Activated CD8-positive, alpha-beta memory T cell treated with anti-CD3 and anti-CD28 coated beads for 48 hours (primary cell): Measurements from ENCODE around the gene MYRFL.

ENCODE experiments used
- DNase-seq, 3 experiments: peaks; one replicate each; pipeline ENCODE4 v3.0.0-alpha.2; 2020; ENCODE audit warnings: low read depth in 2 of 3, low spot score in 2 of 3

Gene MYRFL

DNA sequence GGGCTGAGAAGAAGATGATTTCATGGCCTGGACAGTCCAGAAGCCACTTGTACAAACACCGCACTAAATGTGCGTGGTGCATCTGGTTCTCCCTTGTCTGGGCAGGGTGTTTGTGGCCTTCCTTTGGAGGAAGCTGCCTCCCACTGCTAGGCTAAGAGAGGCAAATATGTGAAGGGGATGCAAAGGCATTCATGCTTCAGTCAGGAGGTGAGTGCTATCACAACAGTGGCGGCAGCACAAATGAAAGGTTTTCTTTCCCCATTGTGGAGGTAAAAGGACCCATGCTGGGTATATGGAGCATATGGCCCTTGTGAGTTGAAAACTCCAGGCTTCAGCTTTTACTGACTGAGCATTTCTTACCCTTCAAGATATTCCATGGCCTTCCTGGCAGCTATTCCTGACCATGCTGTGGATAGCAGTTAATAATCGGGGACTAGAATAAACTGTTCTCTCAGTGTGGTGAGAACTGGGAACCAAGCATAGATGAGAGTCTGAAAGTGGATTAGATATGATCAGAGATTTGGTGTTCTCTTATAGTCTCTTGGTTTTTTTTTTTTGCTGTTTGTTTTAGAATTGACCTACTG, 69.9 kb downstream of the MYRFL start:
- DNase-seq, result no peak

DNA sequence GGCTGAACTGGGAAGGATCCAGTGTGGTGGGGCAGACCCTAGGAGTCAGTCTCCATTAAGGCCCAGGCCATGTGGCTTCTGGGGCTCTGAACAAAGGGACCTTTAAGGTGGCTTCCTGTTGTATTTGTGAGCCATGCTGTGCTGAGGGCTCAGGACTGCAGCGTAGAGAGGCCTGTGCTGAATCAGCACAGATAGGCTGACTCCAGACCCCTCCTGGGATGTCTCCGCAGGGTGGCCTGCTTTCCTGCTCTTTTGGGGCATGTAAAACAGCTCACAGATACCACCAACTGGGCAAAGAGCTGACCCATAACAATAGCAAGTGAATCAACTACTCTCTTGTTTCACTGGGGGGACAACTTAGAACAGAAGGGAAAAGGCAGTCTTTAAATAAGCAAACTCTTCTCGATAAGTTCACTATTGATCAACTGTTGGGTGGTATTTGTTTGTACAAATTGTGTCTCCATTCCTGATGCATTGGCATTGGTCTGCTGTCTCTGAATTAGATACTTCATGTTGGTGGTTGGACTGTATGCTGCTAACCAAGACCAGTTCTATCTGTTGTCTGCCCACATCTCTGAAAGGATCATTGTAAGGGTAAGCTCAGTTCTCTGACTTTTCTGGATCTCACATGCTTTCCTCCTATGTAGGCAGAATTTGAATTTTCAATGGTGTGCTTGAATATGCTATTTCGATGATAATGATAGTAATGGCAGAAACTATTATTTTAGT, 71.8 kb downstream of the MYRFL start:
- DNase-seq, result no peak

DNA sequence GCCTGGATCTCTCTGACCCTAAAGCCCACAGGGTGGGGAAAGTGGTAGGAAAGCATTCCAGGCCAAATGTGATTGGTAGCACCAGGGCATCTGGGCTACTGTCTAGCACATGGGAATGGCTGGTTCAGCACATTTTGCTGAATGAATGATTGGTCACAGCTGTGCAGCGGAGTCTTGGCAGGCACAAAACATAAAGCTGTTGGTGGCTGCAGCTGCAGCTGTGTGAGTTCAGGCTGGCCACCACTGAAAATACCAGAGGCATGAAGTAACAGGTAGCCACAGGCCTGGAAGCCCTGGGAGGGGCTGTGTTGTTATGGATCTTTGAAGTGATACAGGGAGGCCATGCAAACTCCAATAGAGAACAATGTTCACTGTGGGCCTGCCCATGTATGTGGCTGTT, 72.7 kb downstream of the MYRFL start:
- no peak for DNase-seq

DNA sequence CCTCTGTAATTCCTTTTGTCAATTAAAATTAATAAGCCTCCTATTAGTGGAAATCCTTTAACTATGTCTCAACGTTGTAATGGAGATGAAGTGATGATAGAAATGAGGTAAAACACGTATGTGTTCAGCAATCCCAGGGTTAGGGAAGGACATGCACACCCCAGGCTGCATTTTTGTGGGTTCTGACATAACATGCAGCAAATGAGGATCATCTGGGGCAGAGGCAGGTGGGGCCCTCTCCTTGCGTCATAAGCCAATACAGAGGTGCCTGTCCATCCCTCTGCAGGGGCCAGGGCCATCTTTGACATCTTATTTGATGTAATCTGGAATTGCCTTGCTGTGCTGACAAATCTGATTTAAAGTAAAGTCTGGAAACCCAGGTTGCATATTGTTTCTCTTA, 73.2 kb downstream of the MYRFL start:
- DNase-seq, result no peak

DNA sequence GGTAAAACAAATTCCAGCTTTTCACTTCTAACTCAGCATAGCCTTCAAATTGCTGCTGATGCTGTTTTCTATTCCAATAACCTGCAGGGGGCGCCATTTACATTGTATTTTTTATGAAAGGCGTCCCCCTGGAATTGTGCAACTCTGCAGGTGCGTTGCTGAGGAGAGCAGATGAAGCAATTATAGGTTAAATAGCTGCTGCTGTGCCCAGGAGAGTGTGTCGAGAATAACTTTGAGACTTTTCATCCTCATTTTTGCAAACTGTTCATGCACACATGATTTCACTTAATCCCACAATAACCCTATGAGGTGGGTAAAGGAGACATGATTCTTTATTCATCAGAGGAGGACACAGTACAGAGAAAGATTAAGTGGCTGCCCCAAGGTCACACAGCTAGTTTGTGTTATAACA, 75.7 kb downstream of the MYRFL start:
- peak in 2 of 3 experiments; percentile 44 to 58 for DNase-seq

DNA sequence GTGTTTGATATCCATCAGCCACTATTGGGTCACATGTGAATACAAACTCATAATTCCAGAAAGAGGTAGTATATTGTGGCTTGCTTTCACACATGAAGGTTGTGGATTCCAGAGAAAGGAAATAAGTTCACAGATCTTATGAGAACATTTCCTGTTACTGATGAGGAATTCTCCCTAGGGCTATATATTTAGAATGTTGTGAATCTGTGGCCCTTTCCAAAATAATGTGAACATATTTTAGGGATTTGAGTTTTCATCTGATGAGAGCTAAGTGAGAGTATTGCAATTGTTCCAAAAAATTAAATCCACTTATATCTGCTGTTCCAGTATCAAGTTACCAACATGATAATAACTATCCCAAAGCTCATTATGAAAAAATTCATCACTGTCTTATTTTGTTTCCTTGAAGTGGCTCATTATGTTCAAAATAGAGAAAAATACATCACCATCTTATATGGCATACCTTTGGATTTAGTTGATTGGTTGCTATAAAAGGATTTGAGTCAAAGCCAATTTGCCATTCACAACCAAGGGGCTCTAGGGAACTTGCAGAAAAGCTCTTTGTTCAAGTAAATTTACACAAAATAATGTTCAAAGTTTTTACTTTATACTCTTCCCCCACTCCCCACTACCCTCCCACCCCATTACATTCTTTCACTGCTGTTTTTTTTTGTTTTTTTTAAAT, 76.3 kb downstream of the MYRFL start:
- no peak for DNase-seq

DNA sequence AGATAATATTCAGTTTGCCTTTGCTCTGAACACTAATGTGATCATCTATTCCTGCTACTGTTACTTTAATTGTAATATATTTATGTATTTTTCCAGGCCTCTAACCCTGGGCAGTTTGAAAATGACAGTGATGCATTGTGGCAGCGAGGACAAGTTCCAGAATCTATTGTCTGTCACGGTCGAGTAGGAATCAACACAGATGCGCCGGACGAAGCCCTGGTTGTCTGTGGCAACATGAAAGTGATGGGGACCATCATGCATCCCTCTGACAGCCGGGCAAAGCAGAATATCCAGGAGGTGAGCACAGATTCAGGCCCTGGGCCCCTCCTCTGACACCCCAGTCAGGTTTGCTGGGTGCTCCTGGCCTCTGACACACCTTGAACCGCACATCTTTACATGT, 78.5 kb downstream of the MYRFL start:
- DNase-seq, result no peak

DNA sequence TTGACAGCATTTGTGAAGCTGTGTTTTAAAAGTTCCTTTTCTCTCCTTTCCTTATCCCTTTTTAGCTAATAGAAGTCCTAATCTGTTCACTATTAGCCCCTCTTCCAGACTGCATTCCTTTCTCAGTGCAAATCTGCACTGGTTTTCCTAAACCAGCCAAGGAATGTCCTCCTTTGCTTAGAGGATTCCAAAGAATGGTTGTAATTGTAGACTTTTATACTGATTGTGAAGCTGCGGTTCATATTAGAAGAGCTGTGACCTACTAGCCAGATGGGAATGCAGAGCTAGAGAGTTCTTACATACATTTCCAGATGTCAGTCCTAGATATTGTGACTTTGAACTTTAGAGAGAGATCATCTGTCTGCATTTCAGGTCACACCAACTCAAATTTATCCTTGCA, 79.8 kb downstream of the MYRFL start:
- DNase-seq, result no peak

DNA sequence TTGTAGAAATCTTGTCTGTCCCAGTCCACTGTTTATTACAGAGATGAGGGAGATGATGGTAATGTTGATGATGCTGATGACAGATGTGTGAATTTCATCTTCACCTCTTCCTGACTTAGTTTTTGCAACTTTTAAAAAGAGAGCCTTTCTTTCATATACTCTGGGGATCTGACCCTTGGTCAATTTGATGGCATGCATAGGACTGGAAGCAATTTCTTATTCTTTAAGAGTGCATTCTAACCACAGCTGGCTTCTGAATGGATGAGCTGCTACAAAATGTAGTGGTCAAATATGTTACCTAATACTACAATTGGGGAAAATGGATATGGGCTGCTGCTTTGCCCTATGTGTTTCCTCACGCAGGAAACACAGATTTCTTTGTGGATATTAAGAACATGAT, 80.8 kb downstream of the MYRFL start:
- DNase-seq, result no peak

DNA sequence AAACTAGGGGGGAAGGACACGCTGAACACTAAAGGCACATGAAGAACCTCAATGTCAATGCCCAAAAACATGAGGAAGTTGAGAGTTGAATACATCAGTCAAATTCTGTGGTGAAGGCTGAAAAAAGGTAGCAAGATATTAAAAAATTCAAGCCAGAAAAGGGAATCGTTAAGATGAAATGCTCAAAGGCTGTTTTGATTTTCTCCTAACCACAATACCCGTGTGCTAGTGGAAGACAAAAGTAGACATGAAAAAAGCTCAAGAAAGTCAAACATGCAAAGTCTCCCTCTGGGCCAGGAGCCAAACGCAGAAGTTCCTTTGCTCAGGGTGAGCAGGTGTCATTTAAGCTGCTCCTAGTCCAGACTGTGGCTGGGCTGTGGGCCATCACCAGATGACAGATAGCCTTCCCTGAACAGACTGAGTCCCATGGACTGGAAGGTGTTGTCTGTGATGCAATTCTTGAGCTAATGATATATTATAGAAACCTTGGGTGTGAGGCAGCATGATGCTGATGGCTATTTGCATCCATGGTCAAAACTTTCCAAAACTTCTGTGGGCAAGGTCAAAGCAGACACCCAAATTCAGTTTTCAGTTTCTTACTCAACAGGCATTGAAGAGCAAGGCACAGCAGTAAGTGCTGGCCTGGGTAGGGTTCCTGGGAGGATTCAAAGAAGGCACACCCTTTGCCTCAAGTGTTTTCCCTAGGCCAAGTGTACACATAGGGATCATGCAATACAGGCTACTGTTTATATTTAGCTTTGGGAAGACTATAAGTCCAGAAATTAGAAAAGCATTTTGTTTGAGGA, 81.6 kb downstream of the MYRFL start:
- no peak for DNase-seq

DNA sequence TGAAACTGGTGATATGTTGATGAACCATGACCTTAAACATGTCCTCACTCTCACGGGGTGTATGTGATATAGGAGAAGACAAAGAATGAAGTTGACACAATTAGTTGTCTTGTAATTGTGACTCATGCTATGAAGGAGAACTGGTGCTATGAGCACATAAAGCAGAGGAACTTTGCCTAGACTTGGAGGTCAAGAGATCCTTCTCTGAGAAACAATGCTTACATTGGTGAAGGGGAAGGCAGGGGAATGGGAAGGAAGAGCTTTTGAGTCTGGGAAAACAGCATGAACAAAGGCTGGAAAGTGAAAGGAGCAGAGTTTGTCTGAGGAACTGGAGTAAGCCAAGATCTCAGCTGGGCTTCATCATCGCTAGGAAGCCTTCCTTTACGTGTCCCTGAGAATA, 83.2 kb downstream of the MYRFL start:
- no peak for DNase-seq

DNA sequence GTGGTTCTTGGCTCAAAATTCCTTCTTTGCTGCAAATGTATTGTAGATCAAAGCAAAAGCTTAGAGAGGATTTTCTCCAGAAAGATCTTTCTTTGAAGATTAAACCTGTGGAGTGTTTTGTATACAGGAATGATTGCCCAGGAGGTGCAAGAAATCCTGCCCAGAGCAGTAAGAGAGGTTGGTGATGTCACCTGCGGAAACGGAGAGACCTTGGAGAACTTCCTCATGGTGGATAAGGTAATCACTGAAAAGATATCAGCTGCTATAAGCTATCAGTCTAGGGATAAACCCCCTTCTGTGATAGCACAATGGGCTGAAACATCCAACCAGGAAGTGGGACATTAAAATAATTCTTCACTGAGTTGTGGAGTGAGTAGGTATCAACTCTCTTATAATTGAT, 85.7 kb downstream of the MYRFL start:
- DNase-seq, result no peak

DNA sequence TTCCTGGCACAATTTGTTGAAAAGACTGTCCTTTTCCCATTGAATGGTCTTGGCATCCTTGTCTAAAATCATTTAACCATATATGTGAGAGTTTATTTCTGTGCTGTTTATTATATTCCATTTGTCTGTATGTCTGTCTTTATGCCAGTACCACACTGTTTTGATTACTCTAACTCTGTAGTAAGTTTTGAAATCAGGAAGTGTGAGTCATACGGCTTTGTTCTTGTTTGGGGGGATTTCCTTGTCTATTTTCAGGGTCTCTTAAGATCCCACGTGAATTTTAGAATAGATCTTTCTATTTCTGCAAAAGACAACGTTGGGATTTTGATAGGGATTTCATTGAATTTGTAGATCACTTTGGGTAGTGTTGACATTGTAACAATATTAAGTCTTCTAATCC, 88.5 kb downstream of the MYRFL start:
- no peak for DNase-seq

DNA sequence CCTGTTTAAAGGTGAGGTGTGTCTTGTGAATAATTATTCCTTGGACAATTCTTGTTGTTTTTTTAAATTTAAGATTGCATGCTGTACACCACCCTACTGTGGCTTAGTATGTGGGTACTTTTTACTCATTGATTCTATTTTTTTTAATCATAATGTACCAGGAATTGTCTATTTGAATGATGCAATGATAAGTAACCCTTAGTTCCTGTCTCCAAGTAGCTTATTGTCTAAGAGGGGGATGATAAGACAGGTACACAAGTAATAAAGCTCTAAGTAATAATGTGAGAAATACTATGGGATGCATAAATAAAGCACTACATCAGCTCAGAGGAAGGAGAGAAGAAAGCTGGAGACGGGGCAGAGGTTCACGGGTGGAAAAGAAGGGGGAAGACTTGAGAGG, 90.9 kb downstream of the MYRFL start:
- DNase-seq, result no peak

DNA sequence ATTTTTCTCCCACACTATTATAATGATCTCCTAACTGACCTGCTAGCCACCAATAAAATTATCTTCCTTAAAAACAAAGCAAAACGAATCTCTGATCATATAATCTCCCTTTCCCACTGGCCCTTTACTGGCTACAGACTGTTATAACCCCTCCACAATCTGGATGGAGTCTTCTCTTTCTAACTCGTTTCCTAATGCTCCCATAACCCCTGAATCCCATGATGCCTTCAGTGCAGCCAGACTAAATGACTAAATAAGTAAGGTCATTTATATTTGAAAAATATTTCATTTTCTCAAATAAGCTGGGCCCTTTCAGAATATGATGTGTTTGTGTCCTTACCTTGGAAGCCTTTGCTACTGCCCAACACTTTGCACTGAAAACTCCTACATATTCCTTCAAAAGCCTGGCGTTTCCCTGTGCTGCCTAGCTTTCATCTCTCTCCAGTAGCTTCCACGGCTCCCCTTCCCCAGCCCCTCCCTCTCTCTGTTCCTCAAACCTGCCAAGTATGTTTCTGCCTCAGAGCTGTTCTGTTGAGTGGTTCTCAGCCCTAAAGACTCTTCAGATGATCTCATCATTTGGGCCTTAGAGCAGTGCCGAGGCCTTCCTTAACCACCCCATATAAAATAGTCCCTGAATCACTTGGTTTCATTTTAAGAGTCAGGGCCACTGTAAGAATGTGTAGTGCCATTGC, 91.7 kb downstream of the MYRFL start:
- no peak for DNase-seq

DNA sequence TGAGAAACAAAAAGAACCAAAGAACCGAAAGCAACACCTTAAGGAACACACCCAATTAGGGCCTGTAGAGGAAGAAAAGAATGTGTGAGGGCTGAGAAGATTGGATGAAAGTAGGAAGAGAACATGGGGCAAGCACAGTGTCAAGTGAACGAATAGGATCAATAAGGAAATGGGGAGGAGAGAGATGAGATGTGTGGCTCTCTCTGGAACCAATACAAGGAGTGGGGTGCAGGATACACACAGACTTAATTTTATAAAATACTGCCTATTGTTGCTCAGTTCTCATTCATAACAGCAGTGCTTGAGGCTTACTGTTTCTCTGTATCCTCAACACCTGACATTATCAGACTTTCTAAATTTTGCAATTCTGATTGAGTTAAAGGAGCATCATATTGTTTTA, 93.3 kb downstream of the MYRFL start:
- no peak for DNase-seq

DNA sequence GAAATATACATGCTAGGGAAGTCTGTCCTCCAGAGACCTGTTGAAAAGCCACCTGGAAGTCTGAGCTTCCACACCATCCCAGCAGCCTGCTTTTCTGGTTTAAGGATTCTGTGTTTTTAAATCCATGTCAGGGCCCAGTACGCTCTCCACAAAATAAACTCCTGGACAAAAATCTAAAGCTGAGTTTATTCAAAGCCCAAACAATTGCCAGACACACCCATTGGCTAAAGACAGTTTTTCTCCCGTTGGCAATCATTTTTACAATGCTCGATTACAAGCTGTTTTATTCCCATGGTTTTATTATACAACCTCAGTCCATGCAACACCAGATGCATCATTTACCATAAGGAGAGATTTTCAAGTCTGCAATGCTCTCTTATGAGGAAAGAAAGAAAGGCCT, 94.5 kb downstream of the MYRFL start:
- no peak for DNase-seq

DNA sequence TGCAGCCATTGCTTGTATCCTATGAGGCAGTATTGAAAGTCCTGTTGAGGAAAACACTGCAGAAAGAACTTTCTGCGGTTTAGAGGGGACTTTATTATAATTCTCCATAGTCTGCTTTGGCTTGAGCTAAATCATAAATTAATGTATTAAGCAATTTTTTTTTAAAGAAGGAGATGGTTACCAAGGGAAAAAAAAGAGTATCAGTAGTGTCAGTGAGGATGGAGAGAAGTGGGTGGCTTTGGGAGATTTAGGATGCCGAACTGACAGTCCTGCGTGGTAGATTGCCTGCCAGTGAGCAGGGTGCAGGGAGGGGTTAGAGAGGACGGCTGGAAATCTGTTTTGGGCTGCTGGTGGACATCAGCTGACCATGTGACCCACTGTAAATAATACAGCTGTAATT, 96.8 kb downstream of the MYRFL start:
- DNase-seq, result no peak

DNA sequence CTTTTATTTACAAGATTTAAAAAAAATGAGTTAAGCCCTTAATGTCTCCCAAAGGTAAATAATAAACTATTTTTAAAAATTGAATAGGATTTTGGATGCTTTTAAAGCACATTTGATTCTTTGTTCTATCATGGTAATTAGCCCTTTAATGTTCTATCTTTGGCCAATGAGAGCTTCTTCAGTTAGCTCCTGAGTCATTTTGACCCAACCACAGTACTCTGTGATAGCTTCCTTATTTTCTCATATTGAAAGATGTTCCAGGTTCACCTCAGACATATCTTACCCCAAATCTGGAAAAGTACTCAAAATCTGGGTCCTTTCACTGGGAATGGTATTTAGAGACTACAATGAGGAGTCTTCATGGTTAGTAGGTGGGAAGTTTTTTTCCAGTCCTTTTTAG, 98.0 kb downstream of the MYRFL start:
- DNase-seq, result no peak

DNA sequence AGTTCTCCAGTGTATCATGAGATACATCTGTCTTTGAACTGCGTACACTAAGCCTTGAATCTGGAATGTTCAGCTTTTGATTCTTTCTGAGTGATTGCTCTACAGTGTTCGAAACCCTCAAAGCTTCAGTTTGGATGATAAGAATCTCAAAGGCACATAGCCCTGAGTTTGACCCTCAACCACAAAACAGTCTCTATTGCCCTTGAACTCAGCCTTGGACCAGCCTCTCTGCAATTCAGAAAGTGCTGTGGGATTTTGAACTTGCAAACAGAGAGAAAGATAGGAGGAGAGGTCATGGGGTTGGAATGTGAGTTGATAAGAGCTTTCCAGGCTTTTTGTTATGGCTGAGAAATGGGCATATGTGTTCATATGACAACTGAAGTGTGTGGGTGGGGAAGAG, 100.3 kb downstream of the MYRFL start:
- no peak for DNase-seq

DNA sequence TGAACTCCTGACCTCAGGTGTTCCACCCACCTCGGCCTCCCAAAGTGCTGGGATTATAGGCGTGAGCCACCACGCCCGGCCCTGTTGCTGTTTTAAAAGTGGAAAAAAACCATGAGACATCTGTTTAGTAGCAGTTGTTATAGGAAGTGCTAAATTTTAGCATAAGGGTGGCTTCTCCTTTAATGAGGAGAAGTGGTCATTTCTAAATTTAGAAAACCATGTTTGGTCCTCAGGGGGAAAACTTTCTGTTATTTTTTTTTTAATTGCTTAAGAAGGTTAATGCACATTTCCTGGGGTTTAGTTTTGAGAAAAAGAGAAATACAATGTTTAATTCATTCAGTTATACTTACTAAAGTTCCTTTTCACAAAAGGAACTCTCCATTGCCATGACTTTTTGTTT, 102.1 kb downstream of the MYRFL start:
- no peak for DNase-seq
